WERI-Rb-1 (cell line): Measurements from ENCODE around the gene AEBP1.

Experiments used
- DNase-seq: peaks from one replicate; pipeline ENCODE4 v3.0.0-alpha.2; 2020
- H3K27ac ChIP-seq: fragments of 250-450 bp; sonication (Bioruptor Pico); 2 replicates; pipeline ENCODE4 v1.5.1; 2020; ENCODE audit warnings: mild to moderate bottlenecking, moderate library complexity
- H3K27me3 ChIP-seq: fragments of 250-450 bp; sonication (Bioruptor Pico); 2 replicates; pipeline ENCODE4 v1.5.1; 2021; ENCODE audit warnings: mild to moderate bottlenecking, low read depth, moderate library complexity; ENCODE audit not compliant: insufficient read depth, severe bottlenecking
- H3K36me3 ChIP-seq: fragments of 250-450 bp; sonication (Bioruptor Pico); 2 replicates; pipeline ENCODE4 v1.5.1; 2020; ENCODE audit warnings: mild to moderate bottlenecking, moderate library complexity
- H3K4me3 ChIP-seq: 2 replicates; pipeline ENCODE4 v1.5.1; 2011; ENCODE audit warnings: low read depth, mild to moderate bottlenecking, control low read depth, low read length
- H3K9me3 ChIP-seq: fragments of 250-450 bp; sonication (Bioruptor Pico); 2 replicates; pipeline ENCODE4 v1.5.1; 2021; ENCODE audit warnings: mild to moderate bottlenecking, moderate library complexity; ENCODE audit not compliant: severe bottlenecking
- CTCF ChIP-seq: IDR thresholded peaks from 2 replicates; pipeline ENCODE4 v1.5.1; 2011; ENCODE audit warnings: low read depth, mild to moderate bottlenecking, control low read depth, inconsistent platforms, low read length

Gene AEBP1

GRCh38 chr7:44158873-44159631 is 54.9 kb downstream of the AEBP1 start:
- Histone ChIP-seq H3K9me3 (no peaks in the 10 kb centered on the region), H3K4me3 (no peak overlapping the region)
- TF ChIP-seq CTCF, result no peak

GRCh38 chr7:44159824-44160630 is 55.9 kb downstream of the AEBP1 start:
- DNase-seq, result no peak
- Histone ChIP-seq H3K36me3 (no peaks in the 10 kb centered on the region), H3K9me3 (peaks cover 6% of the 10 kb centered on the region), H3K27me3 (no peaks in the 10 kb centered on the region), H3K27ac (no peak overlapping the region), H3K4me3 (no peak overlapping the region)
- TF ChIP-seq CTCF, result no peak

More at GRCh38 chr7:44158873-44159631, 54.9 kb downstream of the AEBP1 start:
- Histone ChIP-seq H3K27ac (peak overlapping the region; percentile 55; the same call in 1 of the 2 replicates), H3K27me3 (no peaks in the 10 kb centered on the region), H3K36me3 (no peaks in the 10 kb centered on the region)
- no peak for DNase-seq

- Histone ChIP-seq H3K27me3 (no peaks in the 10 kb centered on the region), H3K27ac (no peak overlapping the region), H3K9me3 (peaks cover 9% of the 10 kb centered on the region), H3K4me3 (no peak overlapping the region), H3K36me3 (no peaks in the 10 kb centered on the region)
- TF ChIP-seq CTCF, result no peak
- DNase-seq, result no peak
These were observed 57.2 kb downstream of the AEBP1 start for GRCh38 chr7:44161371-44161770.

- TF ChIP-seq CTCF, result no peak
- no peaks in the 10 kb centered on the region for H3K36me3 ChIP-seq
- H3K27me3 ChIP-seq, result no peaks in the 10 kb centered on the region
- no peak for DNase-seq
- H3K4me3 ChIP-seq, result no peak overlapping the region
- H3K27ac ChIP-seq, result no peak overlapping the region
- peaks cover 12% of the 10 kb centered on the region for H3K9me3 ChIP-seq
These were observed 58.0 kb downstream of the AEBP1 start for GRCh38 chr7:44162179-44162578.

GRCh38 chr7:44162785-44163395 is 58.7 kb downstream of the AEBP1 start:
- Histone ChIP-seq H3K4me3 (no peak overlapping the region), H3K27ac (no peak overlapping the region), H3K9me3 (peaks cover 14% of the 10 kb centered on the region), H3K27me3 (no peaks in the 10 kb centered on the region), H3K36me3 (no peaks in the 10 kb centered on the region)
- TF ChIP-seq CTCF, result no peak
- no peak for DNase-seq
